HEK293 (cell line): ENCODE data around the gene PBRM1.

ENCODE experiments used
- CTCF ChIA-PET: fragments of 350-600 bp; formaldehyde crosslinking; extraction: SDS; loops from one replicate; lab custom pipeline; 2021; ENCODE audit warnings: antibody characterized with exemption; lab: Yijun Ruan, JAX
- POLR2A ChIA-PET: fragments of 300-600 bp; formaldehyde crosslinking; extraction: SDS; loops from one replicate; lab custom pipeline; 2020; ENCODE audit warnings: antibody characterized with exemption, inconsistent platforms; lab: Yijun Ruan, JAX
- H3K27ac ChIP-seq: fragments of 200-500 bp; sonication (Bioruptor generic); 2 replicates; pipeline ENCODE4 v1.5.1; 2014; ENCODE audit warnings: low read depth, low read length, control low read depth, inconsistent platforms; ENCODE audit errors: extremely low read depth
- H3K36me3 ChIP-seq, 2 experiments: fragments of 200-500 bp in 1 of 2; sonication (Bioruptor generic) in 1 of 2; 1 replicate in 1 of 2; 2 replicates in 1 of 2; pipeline ENCODE4 v1.5.1; 2014 to 2017; ENCODE audit warnings: inconsistent platforms in 2 of 2, low read length in 2 of 2; ENCODE audit not compliant: control insufficient read depth in 2 of 2, insufficient read depth in 1 of 2
- H3K4me1 ChIP-seq: fragments of 200-500 bp; sonication (Bioruptor generic); 2 replicates; pipeline ENCODE4 v1.5.1; 2014; ENCODE audit warnings: mild to moderate bottlenecking, low read length, inconsistent platforms; ENCODE audit not compliant: control insufficient read depth, insufficient read depth
- H3K4me3 ChIP-seq: 2 replicates; pipeline ENCODE4 v1.5.1; 2011; ENCODE audit warnings: low read depth, mild to moderate bottlenecking, control low read depth, low read length, moderate library complexity
- H3K9me3 ChIP-seq: fragments of 200-500 bp; sonication (Bioruptor generic); 2 replicates; pipeline ENCODE4 v1.5.1; 2014; ENCODE audit warnings: low read depth, low read length, inconsistent platforms; ENCODE audit not compliant: control insufficient read depth, insufficient read depth
- ATF2 ChIP-seq: fragments of 450-650 bp; formaldehyde crosslinking; IDR thresholded peaks from 2 replicates; pipeline ENCODE4 v1.5.1; 2016; ENCODE audit warnings: missing biosample characterization, missing genetic modification characterization, low read depth
- GLI4 ChIP-seq: fragments of 450-650 bp; formaldehyde crosslinking; IDR thresholded peaks from 2 replicates; pipeline ENCODE4 v1.5.1; 2016; ENCODE audit warnings: missing biosample characterization, missing genetic modification characterization
- ZBTB48 ChIP-seq: fragments of 450-650 bp; formaldehyde crosslinking; IDR thresholded peaks from 2 replicates; pipeline ENCODE4 v1.5.1; 2016; ENCODE audit warnings: missing biosample characterization, missing genetic modification characterization
- ZIC2 ChIP-seq: fragments of 450-650 bp; formaldehyde crosslinking; IDR thresholded peaks from 2 replicates; pipeline ENCODE4 v1.5.1; 2016; ENCODE audit warnings: missing biosample characterization, missing genetic modification characterization
- ZNF140 ChIP-seq: fragments of 450-650 bp; formaldehyde crosslinking; IDR thresholded peaks from 2 replicates; pipeline ENCODE4 v1.5.1; 2016; ENCODE audit warnings: missing biosample characterization, missing genetic modification characterization
- ZNF274 ChIP-seq, 2 experiments: fragments of 200-500 bp in 1 of 2; fragments of 450-650 bp in 1 of 2; sonication (Bioruptor generic) in 1 of 2; formaldehyde crosslinking in 1 of 2; IDR thresholded peaks; 2 replicates each; pipeline versions ENCODE4 v1.5.1 to v1.6.1; 2014 to 2016; ENCODE audit warnings: borderline replicate concordance in 1 of 2, inconsistent platforms in 1 of 2, low read length in 1 of 2, missing biosample characterization in 1 of 2, missing genetic modification characterization in 1 of 2
- ZNF335 ChIP-seq: fragments of 450-650 bp; formaldehyde crosslinking; conservative IDR thresholded peaks from 2 replicates; pipeline ENCODE4 v1.5.1; 2016; ENCODE audit warnings: missing biosample characterization, missing genetic modification characterization
- ZNF37A ChIP-seq: fragments of 450-650 bp; IDR thresholded peaks from 2 replicates; pipeline ENCODE4 v1.5.1; 2018; ENCODE audit warnings: missing biosample characterization, missing genetic modification characterization
- ZNF529 ChIP-seq: fragments of 450-650 bp; formaldehyde crosslinking; IDR thresholded peaks from 2 replicates; pipeline ENCODE4 v1.5.1; 2017; ENCODE audit warnings: missing genetic modification characterization, missing biosample characterization; ENCODE audit not compliant: insufficient replicate concordance
- ZNF548 ChIP-seq: fragments of 450-650 bp; formaldehyde crosslinking; IDR thresholded peaks from 2 replicates; pipeline ENCODE4 v1.5.1; 2016; ENCODE audit warnings: missing biosample characterization, missing genetic modification characterization
- ZNF624 ChIP-seq: fragments of 450-650 bp; formaldehyde crosslinking; IDR thresholded peaks from 2 replicates; pipeline ENCODE4 v1.5.1; 2017; ENCODE audit warnings: missing biosample characterization, missing genetic modification characterization
- TF ChIP-seq, protein P1 (sequence below): fragments of 450-650 bp; formaldehyde crosslinking; IDR thresholded peaks from 2 replicates; pipeline ENCODE4 v1.5.1; 2016; ENCODE audit warnings: missing biosample characterization, missing genetic modification characterization, borderline replicate concordance
- TF ChIP-seq, protein P2 (sequence below): fragments of 450-650 bp; formaldehyde crosslinking; IDR thresholded peaks from 2 replicates; pipeline ENCODE4 v1.5.1; 2016; ENCODE audit warnings: missing biosample characterization, missing genetic modification characterization
- TF ChIP-seq, protein P3 (sequence below): fragments of 450-650 bp; formaldehyde crosslinking; IDR thresholded peaks from 2 replicates; pipeline ENCODE4 v1.5.0; 2017; ENCODE audit warnings: missing biosample characterization, missing genetic modification characterization, borderline replicate concordance

Gene PBRM1

DNA sequence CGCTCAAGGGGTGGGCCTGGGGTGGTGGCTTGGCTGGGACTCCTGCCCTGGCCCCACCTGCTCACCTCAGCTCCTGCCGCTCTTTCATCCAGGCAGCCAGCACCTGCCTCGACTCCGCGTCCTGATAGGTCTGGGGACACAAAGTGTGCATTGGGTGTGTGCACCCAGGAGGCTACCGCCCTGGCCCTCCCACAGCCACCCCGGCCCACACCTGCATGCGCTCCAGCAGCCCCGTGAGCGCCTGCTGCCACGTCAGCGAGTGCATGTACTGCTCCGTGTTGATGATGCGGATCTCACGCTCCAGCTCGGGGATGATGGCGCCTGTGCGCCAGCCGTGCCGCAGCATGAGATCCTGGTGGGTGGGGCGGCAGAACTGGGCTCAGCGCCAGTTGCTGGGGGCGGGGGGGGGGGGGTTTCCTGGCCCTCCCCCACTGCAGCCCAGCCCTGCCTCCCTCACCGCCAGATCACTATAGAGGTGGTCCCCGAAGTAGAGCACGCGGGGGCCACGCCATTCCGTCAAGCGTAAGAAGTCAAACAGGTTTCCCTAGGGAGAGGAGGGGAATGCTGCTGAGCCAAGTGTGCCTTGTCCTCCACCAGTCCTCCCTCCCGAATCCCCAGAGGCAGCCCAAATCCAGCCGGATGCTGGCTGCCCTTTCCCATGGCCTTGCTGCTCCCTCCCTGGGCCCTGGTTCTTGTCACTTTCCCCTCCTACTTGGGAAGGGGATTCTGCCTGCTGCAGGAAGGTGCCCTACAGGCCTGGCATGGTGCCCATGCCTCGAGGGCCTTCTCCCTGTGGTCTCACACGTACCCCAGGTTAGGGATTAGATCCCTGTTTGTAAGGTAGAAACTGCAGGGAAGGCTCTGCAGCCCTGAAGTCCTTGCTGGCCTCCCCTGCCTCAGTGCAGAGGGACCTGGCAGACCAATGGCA is 160.7 kb downstream of the PBRM1 start (continued):
- TF ChIP-seq, protein P1, sequence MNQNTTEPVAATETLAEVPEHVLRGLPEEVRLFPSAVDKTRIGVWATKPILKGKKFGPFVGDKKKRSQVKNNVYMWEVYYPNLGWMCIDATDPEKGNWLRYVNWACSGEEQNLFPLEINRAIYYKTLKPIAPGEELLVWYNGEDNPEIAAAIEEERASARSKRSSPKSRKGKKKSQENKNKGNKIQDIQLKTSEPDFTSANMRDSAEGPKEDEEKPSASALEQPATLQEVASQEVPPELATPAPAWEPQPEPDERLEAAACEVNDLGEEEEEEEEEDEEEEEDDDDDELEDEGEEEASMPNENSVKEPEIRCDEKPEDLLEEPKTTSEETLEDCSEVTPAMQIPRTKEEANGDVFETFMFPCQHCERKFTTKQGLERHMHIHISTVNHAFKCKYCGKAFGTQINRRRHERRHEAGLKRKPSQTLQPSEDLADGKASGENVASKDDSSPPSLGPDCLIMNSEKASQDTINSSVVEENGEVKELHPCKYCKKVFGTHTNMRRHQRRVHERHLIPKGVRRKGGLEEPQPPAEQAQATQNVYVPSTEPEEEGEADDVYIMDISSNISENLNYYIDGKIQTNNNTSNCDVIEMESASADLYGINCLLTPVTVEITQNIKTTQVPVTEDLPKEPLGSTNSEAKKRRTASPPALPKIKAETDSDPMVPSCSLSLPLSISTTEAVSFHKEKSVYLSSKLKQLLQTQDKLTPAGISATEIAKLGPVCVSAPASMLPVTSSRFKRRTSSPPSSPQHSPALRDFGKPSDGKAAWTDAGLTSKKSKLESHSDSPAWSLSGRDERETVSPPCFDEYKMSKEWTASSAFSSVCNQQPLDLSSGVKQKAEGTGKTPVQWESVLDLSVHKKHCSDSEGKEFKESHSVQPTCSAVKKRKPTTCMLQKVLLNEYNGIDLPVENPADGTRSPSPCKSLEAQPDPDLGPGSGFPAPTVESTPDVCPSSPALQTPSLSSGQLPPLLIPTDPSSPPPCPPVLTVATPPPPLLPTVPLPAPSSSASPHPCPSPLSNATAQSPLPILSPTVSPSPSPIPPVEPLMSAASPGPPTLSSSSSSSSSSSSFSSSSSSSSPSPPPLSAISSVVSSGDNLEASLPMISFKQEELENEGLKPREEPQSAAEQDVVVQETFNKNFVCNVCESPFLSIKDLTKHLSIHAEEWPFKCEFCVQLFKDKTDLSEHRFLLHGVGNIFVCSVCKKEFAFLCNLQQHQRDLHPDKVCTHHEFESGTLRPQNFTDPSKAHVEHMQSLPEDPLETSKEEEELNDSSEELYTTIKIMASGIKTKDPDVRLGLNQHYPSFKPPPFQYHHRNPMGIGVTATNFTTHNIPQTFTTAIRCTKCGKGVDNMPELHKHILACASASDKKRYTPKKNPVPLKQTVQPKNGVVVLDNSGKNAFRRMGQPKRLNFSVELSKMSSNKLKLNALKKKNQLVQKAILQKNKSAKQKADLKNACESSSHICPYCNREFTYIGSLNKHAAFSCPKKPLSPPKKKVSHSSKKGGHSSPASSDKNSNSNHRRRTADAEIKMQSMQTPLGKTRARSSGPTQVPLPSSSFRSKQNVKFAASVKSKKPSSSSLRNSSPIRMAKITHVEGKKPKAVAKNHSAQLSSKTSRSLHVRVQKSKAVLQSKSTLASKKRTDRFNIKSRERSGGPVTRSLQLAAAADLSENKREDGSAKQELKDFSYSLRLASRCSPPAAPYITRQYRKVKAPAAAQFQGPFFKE (tag by site-specific recombination) = no peak
- no peak for TF ChIP-seq ZNF140 (tag by site-specific recombination)
- no peak for TF ChIP-seq ZNF274 (IDR thresholded peaks at IDR 0.05; ENCODE audit: low read length)
- no peak for TF ChIP-seq ZNF274 (tag by site-specific recombination; IDR thresholded peaks at IDR 0.05; ENCODE audit: borderline replicate concordance)
- no peak for TF ChIP-seq ZBTB48 (tag by site-specific recombination)
- TF ChIP-seq, protein P2, sequence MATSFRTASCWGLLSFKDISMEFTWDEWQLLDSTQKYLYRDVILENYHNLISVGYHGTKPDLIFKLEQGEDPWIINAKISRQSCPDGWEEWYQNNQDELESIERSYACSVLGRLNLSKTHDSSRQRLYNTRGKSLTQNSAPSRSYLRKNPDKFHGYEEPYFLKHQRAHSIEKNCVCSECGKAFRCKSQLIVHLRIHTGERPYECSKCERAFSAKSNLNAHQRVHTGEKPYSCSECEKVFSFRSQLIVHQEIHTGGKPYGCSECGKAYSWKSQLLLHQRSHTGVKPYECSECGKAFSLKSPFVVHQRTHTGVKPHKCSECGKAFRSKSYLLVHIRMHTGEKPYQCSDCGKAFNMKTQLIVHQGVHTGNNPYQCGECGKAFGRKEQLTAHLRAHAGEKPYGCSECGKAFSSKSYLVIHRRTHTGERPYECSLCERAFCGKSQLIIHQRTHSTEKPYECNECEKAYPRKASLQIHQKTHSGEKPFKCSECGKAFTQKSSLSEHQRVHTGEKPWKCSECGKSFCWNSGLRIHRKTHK = no peak
- no peak for TF ChIP-seq ZNF624 (tag by site-specific recombination)
- TF ChIP-seq ZIC2 = no peak

- Histone ChIP-seq H3K27ac (no peak overlapping the region), H3K9me3 (no peaks in the 10 kb centered on the region), H3K4me3 (no peak overlapping the region), H3K4me1 (no peaks in the 10 kb centered on the region), H3K36me3 (peaks cover 0 to 59% of the 10 kb centered on the region in 2 experiments; a peak in 1 of 3 replicates)
- TF ChIP-seq ZNF37A (tag by site-specific recombination) = no peak
- TF ChIP-seq, protein P3, sequence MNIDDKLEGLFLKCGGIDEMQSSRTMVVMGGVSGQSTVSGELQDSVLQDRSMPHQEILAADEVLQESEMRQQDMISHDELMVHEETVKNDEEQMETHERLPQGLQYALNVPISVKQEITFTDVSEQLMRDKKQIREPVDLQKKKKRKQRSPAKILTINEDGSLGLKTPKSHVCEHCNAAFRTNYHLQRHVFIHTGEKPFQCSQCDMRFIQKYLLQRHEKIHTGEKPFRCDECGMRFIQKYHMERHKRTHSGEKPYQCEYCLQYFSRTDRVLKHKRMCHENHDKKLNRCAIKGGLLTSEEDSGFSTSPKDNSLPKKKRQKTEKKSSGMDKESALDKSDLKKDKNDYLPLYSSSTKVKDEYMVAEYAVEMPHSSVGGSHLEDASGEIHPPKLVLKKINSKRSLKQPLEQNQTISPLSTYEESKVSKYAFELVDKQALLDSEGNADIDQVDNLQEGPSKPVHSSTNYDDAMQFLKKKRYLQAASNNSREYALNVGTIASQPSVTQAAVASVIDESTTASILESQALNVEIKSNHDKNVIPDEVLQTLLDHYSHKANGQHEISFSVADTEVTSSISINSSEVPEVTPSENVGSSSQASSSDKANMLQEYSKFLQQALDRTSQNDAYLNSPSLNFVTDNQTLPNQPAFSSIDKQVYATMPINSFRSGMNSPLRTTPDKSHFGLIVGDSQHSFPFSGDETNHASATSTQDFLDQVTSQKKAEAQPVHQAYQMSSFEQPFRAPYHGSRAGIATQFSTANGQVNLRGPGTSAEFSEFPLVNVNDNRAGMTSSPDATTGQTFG (tag by site-specific recombination) = no peak
- no peak for TF ChIP-seq ZNF548 (tag by site-specific recombination)
- TF ChIP-seq GLI4 (tag by site-specific recombination) = no peak
- TF ChIP-seq ATF2 (tag by site-specific recombination) = no peak
- no peak for TF ChIP-seq ZNF335 (tag by site-specific recombination)
- TF ChIP-seq ZNF529 = no peak
- CTCF ChIA-PET = no interaction called here
- POLR2A ChIA-PET = no interaction called here
These were observed 161.4 kb downstream of the PBRM1 start for GRCh38 chr3:52524258-52524751.
